AG09309 (cell line): ENCODE results near the gene MAGI1.

Experiments
- DNase-seq: peaks from one replicate; pipeline ENCODE4 v3.0.0-alpha.2; 2010; ENCODE audit warnings: low read depth
- H3K4me3 ChIP-seq: 2 replicates; pipeline ENCODE4 v1.5.1; 2011; ENCODE audit warnings: mild to moderate bottlenecking, low read depth, low read length, moderate library complexity; ENCODE audit not compliant: control insufficient read depth
- CTCF ChIP-seq: IDR thresholded peaks from 2 replicates; pipeline ENCODE4 v1.5.1; 2011; ENCODE audit warnings: mild to moderate bottlenecking, low read depth, low read length, inconsistent platforms; ENCODE audit not compliant: insufficient read depth, control insufficient read depth; ENCODE audit errors: missing control alignments

The MAGI1 gene

GRCh38 chr3:65350801-65351476 lies 687.8 kb downstream of the MAGI1 start:
- no peak for TF ChIP-seq CTCF
- H3K4me3 ChIP-seq, result no peak overlapping the region
- DNase-seq, result no peak

GRCh38 chr3:65348398-65348995 lies 690.2 kb downstream of the MAGI1 start:
- DNase-seq, result peak; percentile 33
- TF ChIP-seq CTCF, result no peak
- H3K4me3 ChIP-seq, result no peak overlapping the region

- no peak for DNase-seq
- no peak for TF ChIP-seq CTCF
- H3K4me3 ChIP-seq, result no peak overlapping the region
Observed at GRCh38 chr3:65347166-65347565, 691.6 kb downstream of the MAGI1 start.

GRCh38 chr3:65344846-65345245 lies 693.9 kb downstream of the MAGI1 start:
- TF ChIP-seq CTCF, result no peak
- no peak for DNase-seq
- no peak overlapping the region for H3K4me3 ChIP-seq

GRCh38 chr3:65344444-65344843 lies 694.3 kb downstream of the MAGI1 start:
- no peak for DNase-seq
- TF ChIP-seq CTCF, result no peak
- no peak overlapping the region for H3K4me3 ChIP-seq

GRCh38 chr3:65343736-65344135 lies 695.0 kb downstream of the MAGI1 start:
- no peak for DNase-seq
- TF ChIP-seq CTCF, result no peak
- H3K4me3 ChIP-seq, result no peak overlapping the region
